ENCODE measurements around the gene LPIN1. TPM values are rescaled to one million over a fixed set of nuclear protein-coding genes. Genes with fewer than 3 reads are reported as not detected.

LPIN1 gene
- total and polyA plus RNA-seq, 5 donors: 15.3 to 42.9 (median 36.1) TPM

GRCh38 chr2:11764359-11764758 lies 17.9 kb downstream of the LPIN1 start:
- DNase-seq (peak; percentile 57 to 85 (median 85)), ATAC-seq (peak; percentile 82 to 92)
- Histone ChIP-seq H3K9me3 (ENCODE audit: control insufficient read depth, low read length) (no peaks in the 10 kb centered on the region), H3K4me3 (ENCODE audit: low read length) (no peak overlapping the region), H3K4me1 (ENCODE audit: control insufficient read depth, insufficient read depth, low read length) (peaks cover 5% of the 10 kb centered on the region), H3K27me3 (ENCODE audit: control insufficient read depth, insufficient read depth) (no peaks in the 10 kb centered on the region), H3K27ac (ENCODE audit: low read length) (no peak overlapping the region)
- WGBS: 61% methylated on average over 4 of the region's 4 CpGs
- intact Hi-C loops (cut with DNase I): no loop called here

DNA sequence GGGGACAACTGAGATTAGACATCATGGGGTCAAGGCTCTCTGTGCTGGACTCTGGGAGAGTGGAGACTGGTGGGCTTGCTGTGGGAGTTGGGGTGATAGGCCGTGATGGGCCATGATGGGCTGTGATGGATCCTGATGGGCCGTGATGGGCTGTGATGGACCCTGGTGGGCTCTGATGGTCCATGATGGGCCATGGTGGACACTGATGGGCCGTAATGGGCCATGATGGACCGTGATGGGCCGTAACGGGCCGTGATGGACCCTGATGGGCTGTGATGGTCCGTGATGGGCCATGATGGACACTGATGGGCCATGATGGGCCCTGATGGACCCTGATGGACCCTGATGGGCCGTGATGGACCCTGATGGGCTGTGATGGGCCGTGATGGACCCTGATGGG lies 18.5 kb downstream of the LPIN1 start:
- H3K4me3 ChIP-seq (ENCODE audit: low read length): no peak overlapping the region
- peaks cover 5% of the 10 kb centered on the region for H3K4me1 ChIP-seq (ENCODE audit: control insufficient read depth, insufficient read depth, low read length)
- H3K27ac ChIP-seq (ENCODE audit: low read length): no peak overlapping the region
- no peaks in the 10 kb centered on the region for H3K27me3 ChIP-seq (ENCODE audit: control insufficient read depth, insufficient read depth)
- intact Hi-C loops (cut with DNase I): no loop called here
- DNase-seq (peak in 1 of 3 donors; percentile 34), ATAC-seq (peak; percentile 18 to 22)
- H3K9me3 ChIP-seq (ENCODE audit: control insufficient read depth, low read length): no peaks in the 10 kb centered on the region
- 97% methylated on average over 10 of the region's 10 CpGs for WGBS

DNA sequence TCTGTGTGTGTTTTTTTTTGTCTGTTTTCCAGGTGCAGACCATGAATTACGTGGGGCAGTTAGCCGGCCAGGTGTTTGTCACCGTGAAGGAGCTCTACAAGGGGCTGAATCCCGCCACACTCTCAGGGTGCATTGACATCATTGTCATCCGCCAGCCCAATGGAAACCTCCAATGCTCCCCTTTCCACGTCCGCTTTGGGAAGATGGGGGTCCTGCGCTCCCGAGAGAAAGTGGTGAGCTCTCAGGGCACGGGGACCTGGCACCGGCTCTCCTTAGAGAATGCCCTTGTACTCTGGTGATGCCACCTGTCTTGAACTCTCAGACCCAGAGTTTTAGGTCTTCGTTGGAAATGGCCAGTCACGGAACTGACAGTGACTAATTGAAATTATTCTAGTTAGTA lies 19.1 kb downstream of the LPIN1 start:
- intact Hi-C loops (cut with DNase I): no loop called here
- WGBS: 98% methylated on average over 13 of the region's 13 CpGs
- ATAC-seq (no peak), DNase-seq (no peak)
- no peak overlapping the region for H3K27ac ChIP-seq (ENCODE audit: low read length)
- no peaks in the 10 kb centered on the region for H3K9me3 ChIP-seq (ENCODE audit: control insufficient read depth, low read length)
- H3K4me3 ChIP-seq (ENCODE audit: low read length): no peak overlapping the region
- H3K4me1 ChIP-seq (ENCODE audit: control insufficient read depth, insufficient read depth, low read length): peaks cover 5% of the 10 kb centered on the region
- no peaks in the 10 kb centered on the region for H3K27me3 ChIP-seq (ENCODE audit: control insufficient read depth, insufficient read depth)

DNA sequence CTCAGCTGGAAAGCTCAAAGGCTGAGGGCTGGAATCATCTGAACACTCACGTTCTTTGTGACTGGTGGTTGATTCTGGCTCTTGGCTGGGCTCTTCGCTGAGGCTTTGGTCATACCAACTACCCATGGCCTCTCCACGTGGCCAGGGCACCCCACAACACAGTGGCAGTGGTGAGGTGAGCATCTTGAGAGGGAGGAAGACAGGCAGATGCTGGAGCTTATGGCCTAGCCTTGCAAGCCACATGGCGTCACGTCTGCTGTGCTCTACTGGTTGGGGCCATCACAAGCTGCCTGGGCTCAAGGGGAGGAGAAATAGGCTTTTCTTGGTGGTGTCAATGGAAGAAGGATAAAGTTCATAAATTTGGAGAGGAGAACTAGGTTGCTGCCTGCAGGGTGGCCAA lies 19.6 kb downstream of the LPIN1 start:
- intact Hi-C loops (cut with DNase I): no loop called here
- Histone ChIP-seq H3K4me1 (ENCODE audit: control insufficient read depth, insufficient read depth, low read length) (peaks cover 5% of the 10 kb centered on the region), H3K4me3 (ENCODE audit: low read length) (no peak overlapping the region), H3K27me3 (ENCODE audit: control insufficient read depth, insufficient read depth) (no peaks in the 10 kb centered on the region), H3K27ac (ENCODE audit: low read length) (no peak overlapping the region), H3K9me3 (ENCODE audit: control insufficient read depth, low read length) (no peaks in the 10 kb centered on the region)
- DNase-seq (no peak), ATAC-seq (no peak)
- 94% methylated on average over 5 of the region's 5 CpGs for WGBS

DNA sequence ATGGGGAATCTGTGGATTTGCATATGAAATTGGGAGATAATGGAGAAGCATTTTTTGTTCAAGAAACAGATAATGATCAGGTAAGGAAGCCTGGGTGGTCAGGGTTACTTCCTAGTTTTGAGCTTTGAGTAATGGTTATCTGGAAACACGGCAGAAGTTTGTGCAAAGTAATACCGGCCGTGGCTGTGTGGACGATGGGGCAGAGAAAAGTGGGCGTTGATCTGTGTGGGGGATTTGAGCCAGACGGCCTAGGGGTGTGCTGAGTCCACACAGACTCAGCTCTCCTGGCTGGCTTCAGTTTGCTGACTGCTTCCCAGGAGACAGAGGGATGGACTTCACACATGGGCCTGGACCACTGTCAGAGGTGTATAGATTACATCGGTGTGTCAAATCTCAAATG lies 21.3 kb downstream of the LPIN1 start:
- Histone ChIP-seq H3K9me3 (ENCODE audit: control insufficient read depth, low read length) (no peaks in the 10 kb centered on the region), H3K27ac (ENCODE audit: low read length) (no peak overlapping the region), H3K27me3 (ENCODE audit: control insufficient read depth, insufficient read depth) (no peaks in the 10 kb centered on the region), H3K4me3 (ENCODE audit: low read length) (no peak overlapping the region), H3K4me1 (ENCODE audit: control insufficient read depth, insufficient read depth, low read length) (peaks cover 5% of the 10 kb centered on the region)
- ATAC-seq (no peak), DNase-seq (no peak)
- WGBS: 75% methylated on average over 7 of the region's 7 CpGs
- intact Hi-C loops (cut with DNase I): no loop called here

DNA sequence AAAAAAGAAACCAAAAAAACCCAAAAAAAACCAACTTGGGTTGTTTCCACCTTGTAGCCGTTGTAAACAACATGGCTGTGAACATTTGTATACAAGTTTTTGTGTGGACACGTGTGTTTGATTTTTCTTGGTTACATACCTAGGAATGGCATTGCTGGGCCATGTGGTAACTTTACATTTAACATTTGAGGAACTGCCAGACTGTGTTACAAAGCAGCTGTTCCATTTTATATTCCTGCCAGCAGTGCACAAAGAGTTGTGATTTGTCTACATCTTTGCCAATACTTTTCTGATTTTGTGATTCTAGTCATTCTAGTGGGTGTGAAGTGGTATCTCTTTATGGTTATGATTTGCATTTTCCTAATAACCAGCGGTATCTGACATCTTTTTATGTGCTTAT lies 22.5 kb downstream of the LPIN1 start:
- 79% methylated on average over 3 of the region's 3 CpGs for WGBS
- H3K27ac ChIP-seq (ENCODE audit: low read length): no peak overlapping the region
- DNase-seq (no peak), ATAC-seq (no peak)
- no peaks in the 10 kb centered on the region for H3K9me3 ChIP-seq (ENCODE audit: control insufficient read depth, low read length)
- no peak overlapping the region for H3K4me3 ChIP-seq (ENCODE audit: low read length)
- intact Hi-C loops (cut with DNase I): no loop called here
- no peaks in the 10 kb centered on the region for H3K27me3 ChIP-seq (ENCODE audit: control insufficient read depth, insufficient read depth)
- peaks cover 3% of the 10 kb centered on the region for H3K4me1 ChIP-seq (ENCODE audit: control insufficient read depth, insufficient read depth, low read length)

GRCh38 chr2:11769516-11769915 lies 23.1 kb downstream of the LPIN1 start:
- ATAC-seq: no peak
- no peak overlapping the region for H3K27ac ChIP-seq (ENCODE audit: low read length)
- intact Hi-C loops (cut with DNase I): no loop called here
- no peaks in the 10 kb centered on the region for H3K9me3 ChIP-seq (ENCODE audit: control insufficient read depth, low read length)
- WGBS: 73% methylated on average over 3 of the region's 3 CpGs
- no peak for DNase-seq
- no peaks in the 10 kb centered on the region for H3K27me3 ChIP-seq (ENCODE audit: control insufficient read depth, insufficient read depth)
- peaks cover 3% of the 10 kb centered on the region for H3K4me1 ChIP-seq (ENCODE audit: control insufficient read depth, insufficient read depth, low read length)
- H3K4me3 ChIP-seq (ENCODE audit: low read length): no peak overlapping the region

DNA sequence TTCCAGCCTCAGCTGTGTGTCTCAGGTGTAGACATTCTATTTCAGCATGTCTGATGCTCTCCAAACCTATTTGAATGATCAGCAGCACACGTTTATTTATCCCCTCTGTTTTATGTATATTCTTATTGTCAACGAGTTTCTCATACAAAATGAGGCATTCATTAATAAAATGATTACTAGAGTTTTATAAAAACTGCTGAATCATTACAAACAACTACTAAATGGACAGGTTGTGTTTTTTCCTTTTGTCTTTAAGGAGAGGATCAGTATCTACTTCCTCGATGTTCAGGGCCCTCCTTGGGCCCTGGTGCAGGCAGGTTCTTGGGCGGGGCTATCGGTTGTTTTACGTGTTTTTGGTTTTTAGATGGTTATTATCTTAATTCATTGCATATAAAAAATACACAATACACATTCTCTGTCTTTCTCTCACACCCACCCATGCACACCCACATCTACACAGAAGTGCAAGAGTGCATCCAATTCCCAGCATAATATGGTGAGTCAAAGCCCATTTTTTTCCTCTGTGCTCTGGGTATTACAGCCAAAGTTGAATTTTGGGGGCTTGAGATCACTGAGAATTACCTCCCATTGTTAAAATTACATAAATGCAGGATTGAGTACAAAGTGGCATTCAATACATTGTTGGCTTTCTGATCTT lies 24.2 kb downstream of the LPIN1 start:
- ATAC-seq (no peak), DNase-seq (no peak)
- no peaks in the 10 kb centered on the region for H3K4me1 ChIP-seq (ENCODE audit: control insufficient read depth, insufficient read depth, low read length)
- 88% methylated on average over 6 of the region's 6 CpGs for WGBS
- intact Hi-C loops (cut with DNase I): no loop called here
- H3K27me3 ChIP-seq (ENCODE audit: control insufficient read depth, insufficient read depth): no peaks in the 10 kb centered on the region
- no peaks in the 10 kb centered on the region for H3K9me3 ChIP-seq (ENCODE audit: control insufficient read depth, low read length)
- no peak overlapping the region for H3K4me3 ChIP-seq (ENCODE audit: low read length)
- H3K27ac ChIP-seq (ENCODE audit: low read length): no peak overlapping the region

- no peaks in the 10 kb centered on the region for H3K9me3 ChIP-seq (ENCODE audit: control insufficient read depth, low read length)
- intact Hi-C loops (cut with DNase I): no loop called here
- no peak overlapping the region for H3K4me3 ChIP-seq (ENCODE audit: low read length)
- 84% methylated on average over 8 of the region's 8 CpGs for WGBS
- H3K27ac ChIP-seq (ENCODE audit: low read length): no peak overlapping the region
- no peaks in the 10 kb centered on the region for H3K4me1 ChIP-seq (ENCODE audit: control insufficient read depth, insufficient read depth, low read length)
- DNase-seq: no peak
- no peaks in the 10 kb centered on the region for H3K27me3 ChIP-seq (ENCODE audit: control insufficient read depth, insufficient read depth)
- no peak for ATAC-seq
These were observed 25.7 kb downstream of the LPIN1 start for GRCh38 chr2:11771971-11772615.

DNA sequence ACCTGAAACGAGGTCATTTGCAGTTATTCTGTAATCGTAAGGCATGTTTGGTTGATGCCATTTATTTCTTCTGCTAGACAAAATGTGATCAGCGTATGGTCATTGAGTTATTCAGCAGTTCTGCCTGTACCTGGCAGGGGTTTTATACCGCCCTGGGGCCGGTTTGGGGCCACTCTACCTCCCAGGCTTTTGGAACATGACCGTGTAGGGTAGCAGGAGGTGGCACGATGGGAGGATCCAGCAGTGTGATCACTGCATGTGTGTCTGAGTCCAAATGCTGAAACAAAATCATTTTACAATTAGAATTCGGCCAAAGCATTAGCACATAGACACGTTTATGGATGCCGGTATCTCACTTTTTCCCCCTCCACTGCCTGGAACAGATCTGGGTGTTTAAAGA lies 26.7 kb downstream of the LPIN1 start:
- intact Hi-C loops (cut with DNase I): no loop called here
- WGBS: 96% methylated on average over 10 of the region's 10 CpGs

GRCh38 chr2:11773747-11774525 lies 27.5 kb downstream of the LPIN1 start:
- intact Hi-C loops (cut with DNase I): no loop called here
- Histone ChIP-seq H3K4me1 (ENCODE audit: control insufficient read depth, insufficient read depth, low read length) (no peaks in the 10 kb centered on the region), H3K27me3 (ENCODE audit: control insufficient read depth, insufficient read depth) (no peaks in the 10 kb centered on the region), H3K9me3 (ENCODE audit: control insufficient read depth, low read length) (no peaks in the 10 kb centered on the region), H3K4me3 (ENCODE audit: low read length) (no peak overlapping the region), H3K27ac (ENCODE audit: low read length) (no peak overlapping the region)
- 77% methylated on average over 7 of the region's 7 CpGs for WGBS
- ATAC-seq (no peak), DNase-seq (no peak)

More for the DNA sequence above, 26.7 kb downstream of the LPIN1 start:
- DNase-seq (no peak), ATAC-seq (no peak)
- Histone ChIP-seq H3K9me3 (ENCODE audit: control insufficient read depth, low read length) (no peaks in the 10 kb centered on the region), H3K4me3 (ENCODE audit: low read length) (no peak overlapping the region), H3K4me1 (ENCODE audit: control insufficient read depth, insufficient read depth, low read length) (no peaks in the 10 kb centered on the region), H3K27me3 (ENCODE audit: control insufficient read depth, insufficient read depth) (no peaks in the 10 kb centered on the region), H3K27ac (ENCODE audit: low read length) (no peak overlapping the region)
